ENCODE results near the gene TPSD1. TPM values are rescaled to one million over a fixed set of nuclear protein-coding genes. Genes with fewer than 3 reads are reported as not detected.

The TPSD1 gene
- polyA plus RNA-seq, 1 of the 3 experiments (the other 2 are of a cell fraction) = not detected

- TF ChIP-seq RXRA (IDR thresholded peaks at IDR 0.05; ENCODE audit: borderline replicate concordance, low read depth) = no peak
- TF ChIP-seq NFIC (IDR thresholded peaks at IDR 0.05; ENCODE audit: borderline replicate concordance) = no peak
- TF ChIP-seq RCOR1 (IDR thresholded peaks at IDR 0.05; ENCODE audit: low read length) = no peak
- TF ChIP-seq, protein P1, sequence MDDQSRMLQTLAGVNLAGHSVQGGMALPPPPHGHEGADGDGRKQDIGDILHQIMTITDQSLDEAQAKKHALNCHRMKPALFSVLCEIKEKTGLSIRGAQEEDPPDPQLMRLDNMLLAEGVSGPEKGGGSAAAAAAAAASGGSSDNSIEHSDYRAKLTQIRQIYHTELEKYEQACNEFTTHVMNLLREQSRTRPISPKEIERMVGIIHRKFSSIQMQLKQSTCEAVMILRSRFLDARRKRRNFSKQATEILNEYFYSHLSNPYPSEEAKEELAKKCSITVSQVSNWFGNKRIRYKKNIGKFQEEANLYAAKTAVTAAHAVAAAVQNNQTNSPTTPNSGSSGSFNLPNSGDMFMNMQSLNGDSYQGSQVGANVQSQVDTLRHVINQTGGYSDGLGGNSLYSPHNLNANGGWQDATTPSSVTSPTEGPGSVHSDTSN (IDR thresholded peaks at IDR 0.05) = no peak
- no peak for TF ChIP-seq TCF12 (IDR thresholded peaks at IDR 0.05)
- TF ChIP-seq, protein P2, sequence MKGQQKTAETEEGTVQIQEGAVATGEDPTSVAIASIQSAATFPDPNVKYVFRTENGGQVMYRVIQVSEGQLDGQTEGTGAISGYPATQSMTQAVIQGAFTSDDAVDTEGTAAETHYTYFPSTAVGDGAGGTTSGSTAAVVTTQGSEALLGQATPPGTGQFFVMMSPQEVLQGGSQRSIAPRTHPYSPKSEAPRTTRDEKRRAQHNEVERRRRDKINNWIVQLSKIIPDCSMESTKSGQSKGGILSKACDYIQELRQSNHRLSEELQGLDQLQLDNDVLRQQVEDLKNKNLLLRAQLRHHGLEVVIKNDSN (IDR thresholded peaks at IDR 0.05; ENCODE audit: borderline replicate concordance, low read depth) = no peak
- 13% methylated on average over 21 of the region's 22 CpGs for WGBS (ENCODE audit: low lambda C conversion rate)
- Histone ChIP-seq H2AFZ (ENCODE audit: low read depth) (no peak overlapping the region), H4K20me1 (ENCODE audit: insufficient read depth) (0 out of 2 replicates have a peak, but pooled peaks cover 2% of the 10 kb centered on the region), H3K27me3 (ENCODE audit: insufficient read depth) (peaks cover 70% of the 10 kb centered on the region), H3K27ac (ENCODE audit: low read depth in 2 of 2, low read length in 1 of 2) (no peak overlapping the region), H3F3A (replicated peaks; ENCODE audit: insufficient read depth) (no peaks in the 10 kb centered on the region), H3K4me3 (ENCODE audit: low read depth in 2 of 2, low read length in 1 of 2) (no peak overlapping the region), H3K9me3 (no peaks in the 10 kb centered on the region), H3K9me2 (no peaks in the 10 kb centered on the region), H3K79me2 (ENCODE audit: insufficient read depth) (no peaks in the 10 kb centered on the region), H3K36me3 (replicated peaks in 1 of 2; ENCODE audit: control insufficient read depth in 1 of 2, insufficient read depth in 2 of 2, low read length in 1 of 2) (no peaks in the 10 kb centered on the region), H3K9ac (no peak overlapping the region), H3K4me1 (ENCODE audit: control insufficient read depth in 1 of 2, insufficient read depth in 2 of 2, low read depth in 1 of 2, low read length in 1 of 2) (no peaks in the 10 kb centered on the region), H3K4me2 (no peak overlapping the region)
- ChIA-PET POLR2A (no interaction called here), CTCF (interaction anchor here (0.7 to 1.9 kb wide), 4 partner anchors 10 to 105 kb away, joined by 3 to 7 read pairs (median 4); no protein-coding TSS in a partner anchor)
- no peak for DNase-seq
Observed at GRCh38 chr16:1208239-1208830, 47.5 kb upstream of the TPSD1 start.

DNA sequence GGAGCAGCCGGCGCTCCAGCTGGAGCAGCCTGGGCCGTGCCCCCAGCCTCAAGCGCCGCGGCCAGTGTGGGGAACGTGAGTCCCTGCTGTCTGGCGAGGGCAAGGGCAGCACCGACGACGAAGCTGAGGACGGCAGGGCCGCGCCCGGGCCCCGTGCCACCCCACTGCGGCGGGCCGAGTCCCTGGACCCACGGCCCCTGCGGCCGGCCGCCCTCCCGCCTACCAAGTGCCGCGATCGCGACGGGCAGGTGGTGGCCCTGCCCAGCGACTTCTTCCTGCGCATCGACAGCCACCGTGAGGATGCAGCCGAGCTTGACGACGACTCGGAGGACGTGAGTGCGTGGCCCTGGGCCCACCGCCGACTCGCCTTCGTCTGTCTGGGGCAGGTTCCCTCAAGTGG, 46.8 kb upstream of the TPSD1 start:
- no peaks in the 10 kb centered on the region for H3K9me2 ChIP-seq
- DNase-seq = no peak
- ChIA-PET POLR2A (no interaction called here), CTCF (interaction anchor here (0.7 to 1.9 kb wide), 2 partner anchors 9 to 13 kb away, joined by 3 to 5 read pairs; no protein-coding TSS in a partner anchor)
- H3K79me2 ChIP-seq (ENCODE audit: insufficient read depth) = no peaks in the 10 kb centered on the region
- peaks cover 71% of the 10 kb centered on the region for H3K27me3 ChIP-seq (ENCODE audit: insufficient read depth)
- WGBS (ENCODE audit: low lambda C conversion rate) = 51% methylated on average over 11 of the region's 43 CpGs
- H2AFZ ChIP-seq (ENCODE audit: low read depth) = no peak overlapping the region
- no peaks in the 10 kb centered on the region for H3K36me3 ChIP-seq (replicated peaks in 1 of 2; ENCODE audit: control insufficient read depth in 1 of 2, insufficient read depth in 2 of 2, low read length in 1 of 2)
- H4K20me1 ChIP-seq (ENCODE audit: insufficient read depth) = 0 out of 2 replicates have a peak, but pooled peaks cover 2% of the 10 kb centered on the region
- no peak overlapping the region for H3K4me2 ChIP-seq
- H3K27ac ChIP-seq (ENCODE audit: low read depth in 2 of 2, low read length in 1 of 2) = no peak overlapping the region
- H3K4me1 ChIP-seq (ENCODE audit: control insufficient read depth in 1 of 2, insufficient read depth in 2 of 2, low read depth in 1 of 2, low read length in 1 of 2) = no peaks in the 10 kb centered on the region
- H3K9me3 ChIP-seq = no peaks in the 10 kb centered on the region
- H3K9ac ChIP-seq = no peak overlapping the region
- H3K4me3 ChIP-seq (ENCODE audit: low read depth in 2 of 2, low read length in 1 of 2) = no peak overlapping the region
- TF ChIP-seq ELF1 (IDR thresholded peaks at IDR 0.05) = no peak
- TF ChIP-seq TCF12 (IDR thresholded peaks at IDR 0.05) = no peak
- no peak for TF ChIP-seq USF2 (IDR thresholded peaks at IDR 0.05; ENCODE audit: borderline replicate concordance, low read depth, low read length)
- TF ChIP-seq, protein P1 (IDR thresholded peaks at IDR 0.05) = no peak
- no peak for TF ChIP-seq RFX5 (IDR thresholded peaks at IDR 0.05; ENCODE audit: low read length)
- TF ChIP-seq RCOR1 (IDR thresholded peaks at IDR 0.05; ENCODE audit: low read length) = no peak
- TF ChIP-seq SMC3 (IDR thresholded peaks at IDR 0.05; ENCODE audit: low read depth, low read length) = no peak
- TF ChIP-seq, protein P3, sequence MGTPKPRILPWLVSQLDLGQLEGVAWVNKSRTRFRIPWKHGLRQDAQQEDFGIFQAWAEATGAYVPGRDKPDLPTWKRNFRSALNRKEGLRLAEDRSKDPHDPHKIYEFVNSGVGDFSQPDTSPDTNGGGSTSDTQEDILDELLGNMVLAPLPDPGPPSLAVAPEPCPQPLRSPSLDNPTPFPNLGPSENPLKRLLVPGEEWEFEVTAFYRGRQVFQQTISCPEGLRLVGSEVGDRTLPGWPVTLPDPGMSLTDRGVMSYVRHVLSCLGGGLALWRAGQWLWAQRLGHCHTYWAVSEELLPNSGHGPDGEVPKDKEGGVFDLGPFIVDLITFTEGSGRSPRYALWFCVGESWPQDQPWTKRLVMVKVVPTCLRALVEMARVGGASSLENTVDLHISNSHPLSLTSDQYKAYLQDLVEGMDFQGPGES (IDR thresholded peaks at IDR 0.05; ENCODE audit: low read depth, low read length) = no peak
- no peak for TF ChIP-seq MXI1 (IDR thresholded peaks at IDR 0.05; ENCODE audit: low read depth, low read length)
- no peaks in the 10 kb centered on the region for H3F3A ChIP-seq (replicated peaks; ENCODE audit: insufficient read depth)
